ENCODE results near the gene RTEL1. TPM values are rescaled to one million over a fixed set of nuclear protein-coding genes. Genes with fewer than 3 reads are reported as not detected.
"Not testable (repeated sequence)": the region's sequence is repeated elsewhere in the genome, so short reads cannot be mapped to it uniquely, and the experiment has no call there.

RTEL1 gene
- total RNA-seq, 1 donor from 2014 or later = 16.8 TPM

DNA sequence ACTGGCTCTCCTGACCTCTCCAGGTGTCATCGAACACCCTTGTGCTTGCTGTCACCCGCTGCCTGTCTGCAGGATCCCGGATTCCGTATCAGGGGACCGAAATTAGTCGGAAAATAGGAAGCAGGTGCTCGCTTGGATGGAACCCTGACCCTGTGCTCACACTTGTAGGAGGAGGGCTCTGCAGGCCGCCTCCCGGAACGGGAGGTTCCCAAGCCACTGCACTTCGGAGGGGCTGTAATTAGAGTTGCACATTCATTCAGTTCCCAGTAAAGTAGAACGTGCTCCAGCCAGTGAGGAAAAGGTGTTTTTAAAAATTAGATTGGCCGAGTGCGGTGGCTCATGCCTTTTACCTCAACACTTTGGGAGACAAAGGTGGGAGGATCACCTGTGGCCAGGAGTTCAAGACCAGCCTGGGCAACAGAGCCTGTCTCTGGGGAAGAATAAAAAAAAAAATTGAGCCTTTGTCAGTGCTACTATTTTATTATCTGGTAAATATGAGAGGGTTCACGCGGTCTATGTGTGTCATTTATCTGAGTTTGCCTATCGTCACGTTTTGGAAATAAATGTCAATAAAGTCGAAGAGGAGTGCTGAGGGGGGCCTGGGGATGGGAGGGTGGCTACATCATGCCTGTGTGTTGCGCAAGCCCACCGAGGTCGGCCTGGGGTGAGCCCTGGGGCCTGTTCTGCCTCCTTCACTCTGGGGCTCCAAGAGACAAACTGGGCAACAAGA is 29.7 kb upstream of the RTEL1 start:
- peak; percentile 37 for DNase-seq (ENCODE audit: low read depth, low spot score)

GRCh38 chr20:63630956-63631355 is 27.2 kb upstream of the RTEL1 start:
- DNase-seq (ENCODE audit: low read depth, low spot score) = not testable (repeated sequence)

- not testable (repeated sequence) for DNase-seq (ENCODE audit: low read depth, low spot score)
Observed at GRCh38 chr20:63631426-63631825, 26.7 kb upstream of the RTEL1 start.

DNA sequence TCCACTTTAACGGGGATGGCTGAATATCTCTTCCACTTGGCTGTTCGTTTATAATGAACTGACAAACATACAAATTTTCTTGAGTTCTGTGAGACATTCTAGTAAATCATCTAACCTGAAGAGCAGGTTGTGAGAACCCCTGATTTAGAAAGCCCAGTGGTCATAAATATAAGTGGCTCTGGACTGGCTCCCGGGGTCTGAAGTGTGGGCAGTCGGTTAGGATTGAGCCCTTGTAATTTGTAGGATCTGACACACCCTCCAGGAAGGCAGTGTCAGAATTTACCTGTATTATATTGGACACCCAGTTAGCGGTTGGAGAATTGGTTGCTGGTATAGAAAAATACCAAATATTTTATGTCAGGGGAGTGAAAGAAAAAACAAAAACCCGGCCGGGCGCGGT is 24.4 kb upstream of the RTEL1 start:
- DNase-seq (ENCODE audit: low read depth, low spot score) = no peak

- DNase-seq (ENCODE audit: low read depth, low spot score) = no peak
Observed at GRCh38 chr20:63635431-63636141, 22.5 kb upstream of the RTEL1 start.

DNA sequence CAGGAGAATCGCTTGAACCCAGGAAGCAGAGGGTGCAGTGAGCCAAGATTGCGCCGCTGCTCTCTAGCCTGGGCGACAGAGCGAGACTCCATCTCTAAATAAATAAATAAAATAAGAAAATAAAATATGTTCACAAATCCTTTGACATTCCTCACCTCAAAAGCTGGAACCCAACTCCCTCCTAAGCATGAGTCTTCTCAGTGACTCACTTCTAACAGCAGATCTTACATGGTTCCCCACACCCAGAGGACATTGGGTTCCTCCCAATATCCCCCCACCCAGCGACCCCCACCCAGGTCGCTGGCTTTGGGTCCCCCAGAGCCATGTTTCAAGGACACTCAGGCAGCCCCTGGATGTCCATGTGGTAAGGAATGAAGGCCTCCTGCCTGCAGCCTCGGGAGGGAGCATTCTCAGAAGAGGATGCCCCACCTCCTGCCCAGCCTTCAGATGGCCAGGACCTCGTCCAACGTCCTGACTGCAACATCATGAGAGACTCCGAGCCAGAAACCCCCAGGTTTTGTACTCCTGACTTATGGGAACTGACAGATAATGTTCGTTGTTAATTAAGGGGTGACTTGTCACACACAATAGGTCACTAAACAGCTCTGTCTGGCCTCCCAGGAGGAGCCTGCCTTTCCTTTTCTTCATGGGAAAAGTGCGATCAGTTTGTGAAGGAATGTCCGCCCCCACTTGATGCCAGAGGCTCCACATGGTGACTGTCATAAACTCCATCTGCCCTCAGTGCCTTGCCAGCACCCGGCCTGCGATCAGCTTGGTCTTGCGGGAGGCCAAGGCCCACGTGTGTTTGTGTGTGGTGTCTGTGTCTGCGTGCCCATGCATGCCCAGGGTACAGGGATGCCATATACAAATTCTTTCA is 21.1 kb upstream of the RTEL1 start:
- no peak for DNase-seq (ENCODE audit: low read depth, low spot score)

- no peak for DNase-seq (ENCODE audit: low read depth, low spot score)
Observed at GRCh38 chr20:63639093-63639975, 18.8 kb upstream of the RTEL1 start.

DNA sequence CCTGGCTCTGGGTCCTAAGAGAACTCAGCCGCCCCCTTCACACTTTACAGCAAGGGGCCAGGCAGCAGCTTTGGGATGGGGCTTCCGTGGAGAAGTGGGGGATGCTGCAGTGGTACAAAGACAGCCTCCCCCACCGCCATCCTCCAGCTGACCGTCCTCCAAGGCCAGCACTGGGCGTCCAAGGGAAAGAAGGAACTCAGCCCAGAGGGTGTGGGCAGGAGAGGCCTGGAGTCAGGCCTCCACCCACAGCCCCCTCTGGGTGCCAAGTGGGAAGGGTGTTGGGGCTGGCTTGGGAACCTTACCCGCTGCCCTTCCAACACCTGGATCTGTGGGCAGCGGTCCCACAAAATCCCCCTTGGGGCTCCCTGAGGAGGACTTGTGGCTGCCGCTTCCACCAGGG is 18.0 kb upstream of the RTEL1 start:
- DNase-seq (ENCODE audit: low read depth, low spot score) = no peak

DNA sequence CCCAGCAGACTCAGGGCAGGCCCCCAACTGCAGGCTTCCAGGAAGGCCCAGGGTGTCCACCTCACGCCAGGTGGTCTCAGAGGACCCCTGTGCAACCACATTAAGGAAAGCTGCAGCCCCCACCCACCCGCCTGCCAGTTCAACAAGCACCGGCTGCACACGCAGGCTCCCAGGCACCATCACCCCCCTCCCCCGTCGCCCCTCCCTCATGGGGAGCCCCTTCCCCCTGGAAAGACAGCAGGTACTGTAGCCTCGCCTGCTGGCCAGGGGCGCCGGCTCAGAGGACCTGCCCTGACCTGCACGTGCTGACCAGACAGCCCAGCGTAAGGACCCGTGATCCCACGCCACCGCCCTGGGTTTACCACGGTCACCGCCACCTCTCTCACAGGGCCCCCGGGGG is 17.4 kb upstream of the RTEL1 start:
- DNase-seq (ENCODE audit: low read depth, low spot score) = not testable (repeated sequence)

GRCh38 chr20:63641146-63641791 is 16.8 kb upstream of the RTEL1 start:
- DNase-seq (ENCODE audit: low read depth, low spot score) = no peak

- no peak for DNase-seq (ENCODE audit: low read depth, low spot score)
Observed at GRCh38 chr20:63641792-63642523, 16.2 kb upstream of the RTEL1 start.

DNA sequence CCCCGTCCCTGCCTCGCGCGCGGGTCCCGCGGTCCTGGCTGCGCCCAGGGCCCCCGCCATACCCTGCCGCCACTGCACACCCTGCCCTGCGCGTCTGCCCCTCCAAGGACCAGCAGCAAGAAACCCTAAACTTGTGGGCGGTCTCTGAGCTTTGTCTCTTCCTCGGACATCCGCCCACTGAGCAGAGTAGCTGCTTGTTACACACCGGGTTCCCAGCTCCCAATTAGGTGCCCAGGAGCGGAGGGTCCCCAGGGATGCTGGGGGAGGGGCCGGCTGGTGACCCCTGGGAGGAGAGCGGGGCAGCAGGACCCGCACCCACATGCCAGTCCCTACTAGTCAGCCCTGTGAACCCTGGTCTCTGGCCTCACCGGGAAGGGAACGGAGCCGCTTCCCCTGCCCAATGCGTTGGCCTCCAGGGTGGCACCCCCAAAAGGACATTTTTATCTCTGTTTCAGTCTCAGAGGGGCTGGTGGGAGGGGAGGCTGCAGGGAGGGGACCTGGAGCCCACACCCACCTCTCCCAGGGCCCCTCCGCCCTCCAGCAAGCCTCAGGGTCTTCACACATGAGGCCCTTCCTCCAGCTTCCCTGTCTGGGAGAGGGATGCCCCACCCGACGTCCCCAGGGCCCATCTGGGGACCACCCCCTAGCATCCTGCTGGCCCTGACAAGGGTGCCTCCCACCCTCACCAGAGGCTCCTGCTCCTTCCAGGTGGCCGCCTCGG is 15.4 kb upstream of the RTEL1 start:
- no peak for DNase-seq (ENCODE audit: low read depth, low spot score)

- no peak for DNase-seq (ENCODE audit: low read depth, low spot score)
Observed at GRCh38 chr20:63643499-63643898, 14.6 kb upstream of the RTEL1 start.

DNA sequence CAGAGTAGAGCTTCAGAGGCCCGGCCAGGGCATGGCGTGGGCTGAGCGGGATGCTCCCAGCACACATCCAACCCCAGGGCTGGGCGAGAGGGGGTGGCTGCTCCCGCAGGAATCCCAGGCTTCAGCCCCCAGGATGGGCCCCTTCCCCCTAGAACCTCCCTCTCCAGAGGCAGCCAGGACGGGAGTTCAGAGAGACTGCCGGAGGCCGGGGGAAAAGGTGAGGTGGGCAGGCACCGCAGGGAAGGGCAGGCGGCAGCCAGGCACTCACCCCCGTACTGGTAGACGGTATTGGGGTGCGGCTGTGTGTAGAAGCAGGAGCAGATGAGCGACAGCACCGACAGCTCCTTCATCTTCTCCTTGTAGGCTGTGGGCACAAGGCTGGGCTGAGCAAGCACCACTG is 14.2 kb upstream of the RTEL1 start:
- no peak for DNase-seq (ENCODE audit: low read depth, low spot score)

DNA sequence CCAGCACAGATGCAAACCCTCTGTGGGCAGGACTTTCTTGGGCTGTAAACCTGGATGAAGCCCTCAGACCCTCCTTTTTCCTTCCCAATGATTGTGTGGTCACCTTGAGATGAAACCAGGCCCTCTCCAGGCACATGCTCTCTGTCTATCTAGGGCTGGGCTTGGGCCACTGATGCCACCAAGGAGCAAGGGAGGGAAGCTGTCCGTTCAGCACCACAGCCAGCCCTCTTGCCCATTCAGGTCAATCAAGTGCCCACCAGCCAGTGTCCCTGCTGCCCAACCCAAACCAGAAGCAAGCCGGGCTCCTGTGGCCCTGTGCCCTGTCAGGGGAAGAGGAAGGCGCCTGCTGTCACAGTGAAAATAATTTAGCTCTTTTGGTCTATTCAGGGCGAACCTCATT is 12.9 kb upstream of the RTEL1 start:
- no peak for DNase-seq (ENCODE audit: low read depth, low spot score)

DNA sequence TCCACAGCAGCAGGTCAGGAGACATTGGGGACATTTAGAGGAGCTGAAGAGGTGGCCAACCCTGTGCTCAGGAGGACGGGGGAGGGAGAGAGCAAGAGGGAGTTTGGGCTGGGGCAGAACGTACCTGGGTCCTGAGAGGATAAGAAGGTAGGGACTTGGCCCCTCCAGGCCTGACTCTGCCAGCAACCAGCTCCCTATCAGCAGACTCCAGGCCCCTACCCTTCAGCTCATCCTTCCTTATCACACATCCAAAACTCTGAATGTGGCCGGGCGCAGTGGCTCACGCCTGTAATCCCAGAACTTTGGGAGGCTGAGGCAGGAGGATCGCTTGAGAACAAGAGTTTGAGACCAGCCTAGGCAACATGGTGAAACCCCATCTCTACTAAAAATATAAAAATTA is 9.9 kb upstream of the RTEL1 start:
- no peak for DNase-seq (ENCODE audit: low read depth, low spot score)

- DNase-seq (ENCODE audit: low read depth, low spot score) = no peak
Observed at GRCh38 chr20:63648895-63649589, 9.1 kb upstream of the RTEL1 start.

GRCh38 chr20:63650486-63650885 is 7.6 kb upstream of the RTEL1 start:
- DNase-seq (ENCODE audit: low read depth, low spot score) = not testable (repeated sequence)

DNA sequence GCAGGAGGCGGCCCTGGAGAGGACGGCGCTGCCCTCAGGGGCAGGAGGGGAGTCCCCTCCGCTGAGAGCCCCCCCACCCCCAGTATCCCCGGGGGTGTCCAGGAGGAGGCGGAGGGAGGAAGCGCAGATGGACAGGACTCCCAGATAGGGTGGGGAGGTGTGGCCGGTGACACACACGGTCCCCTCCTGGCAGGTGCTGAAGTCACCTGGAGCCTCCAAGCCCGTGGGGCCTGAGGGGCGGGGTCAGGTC is 6.2 kb upstream of the RTEL1 start:
- DNase-seq (ENCODE audit: low read depth, low spot score) = no peak

Measured in pulmonary artery endothelial cell (primary cell).